Measurements from ENCODE around the gene BNIP5.

Gene BNIP5

DNA sequence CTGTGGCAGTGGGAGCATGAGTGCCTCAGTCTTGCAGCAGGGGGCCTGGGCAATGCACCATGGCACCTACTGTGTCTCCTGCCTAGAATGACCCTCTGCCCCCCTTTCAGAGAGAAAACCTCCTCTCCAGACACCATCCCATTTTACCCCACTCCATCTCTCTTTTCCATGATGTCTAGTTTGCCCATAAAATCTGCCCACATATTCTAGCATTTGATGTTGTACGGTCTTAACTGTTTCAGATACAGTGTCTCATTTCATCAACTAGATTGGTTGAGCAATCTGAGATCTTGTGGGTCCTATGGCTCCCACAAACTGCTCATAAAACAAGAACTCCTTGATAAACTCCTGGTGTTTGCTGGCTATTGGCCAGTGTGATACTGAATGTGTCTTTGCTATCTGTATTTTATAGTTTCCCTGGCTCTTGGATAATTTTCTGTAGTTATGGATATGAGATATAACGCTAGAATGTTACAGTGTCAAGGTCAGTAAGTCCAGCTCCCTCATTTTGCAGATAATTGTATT lies 58.7 kb downstream of the BNIP5 start:
- H3K27me3 ChIP-seq (ENCODE audit: control insufficient read depth, insufficient read depth, low read length): no peaks in the 10 kb centered on the region
- no peaks in the 10 kb centered on the region for H3K79me2 ChIP-seq
- no peak overlapping the region for H3K4me3 ChIP-seq (ENCODE audit: low read depth, low read length)
- no peaks in the 10 kb centered on the region for H3K4me1 ChIP-seq
- no peak overlapping the region for H2AFZ ChIP-seq
- no peaks in the 10 kb centered on the region for H3K36me3 ChIP-seq (ENCODE audit: control insufficient read depth, insufficient read depth, low read length)
- no peak overlapping the region for H3K27ac ChIP-seq
- TF ChIP-seq, protein P1, sequence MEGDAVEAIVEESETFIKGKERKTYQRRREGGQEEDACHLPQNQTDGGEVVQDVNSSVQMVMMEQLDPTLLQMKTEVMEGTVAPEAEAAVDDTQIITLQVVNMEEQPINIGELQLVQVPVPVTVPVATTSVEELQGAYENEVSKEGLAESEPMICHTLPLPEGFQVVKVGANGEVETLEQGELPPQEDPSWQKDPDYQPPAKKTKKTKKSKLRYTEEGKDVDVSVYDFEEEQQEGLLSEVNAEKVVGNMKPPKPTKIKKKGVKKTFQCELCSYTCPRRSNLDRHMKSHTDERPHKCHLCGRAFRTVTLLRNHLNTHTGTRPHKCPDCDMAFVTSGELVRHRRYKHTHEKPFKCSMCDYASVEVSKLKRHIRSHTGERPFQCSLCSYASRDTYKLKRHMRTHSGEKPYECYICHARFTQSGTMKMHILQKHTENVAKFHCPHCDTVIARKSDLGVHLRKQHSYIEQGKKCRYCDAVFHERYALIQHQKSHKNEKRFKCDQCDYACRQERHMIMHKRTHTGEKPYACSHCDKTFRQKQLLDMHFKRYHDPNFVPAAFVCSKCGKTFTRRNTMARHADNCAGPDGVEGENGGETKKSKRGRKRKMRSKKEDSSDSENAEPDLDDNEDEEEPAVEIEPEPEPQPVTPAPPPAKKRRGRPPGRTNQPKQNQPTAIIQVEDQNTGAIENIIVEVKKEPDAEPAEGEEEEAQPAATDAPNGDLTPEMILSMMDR (IDR thresholded peaks at IDR 0.05): no peak
- H3K9me3 ChIP-seq (ENCODE audit: control insufficient read depth, low read length): no peaks in the 10 kb centered on the region
- no peak overlapping the region for H3K4me2 ChIP-seq (ENCODE audit: low read length)
- no peak overlapping the region for H3K9ac ChIP-seq

DNA sequence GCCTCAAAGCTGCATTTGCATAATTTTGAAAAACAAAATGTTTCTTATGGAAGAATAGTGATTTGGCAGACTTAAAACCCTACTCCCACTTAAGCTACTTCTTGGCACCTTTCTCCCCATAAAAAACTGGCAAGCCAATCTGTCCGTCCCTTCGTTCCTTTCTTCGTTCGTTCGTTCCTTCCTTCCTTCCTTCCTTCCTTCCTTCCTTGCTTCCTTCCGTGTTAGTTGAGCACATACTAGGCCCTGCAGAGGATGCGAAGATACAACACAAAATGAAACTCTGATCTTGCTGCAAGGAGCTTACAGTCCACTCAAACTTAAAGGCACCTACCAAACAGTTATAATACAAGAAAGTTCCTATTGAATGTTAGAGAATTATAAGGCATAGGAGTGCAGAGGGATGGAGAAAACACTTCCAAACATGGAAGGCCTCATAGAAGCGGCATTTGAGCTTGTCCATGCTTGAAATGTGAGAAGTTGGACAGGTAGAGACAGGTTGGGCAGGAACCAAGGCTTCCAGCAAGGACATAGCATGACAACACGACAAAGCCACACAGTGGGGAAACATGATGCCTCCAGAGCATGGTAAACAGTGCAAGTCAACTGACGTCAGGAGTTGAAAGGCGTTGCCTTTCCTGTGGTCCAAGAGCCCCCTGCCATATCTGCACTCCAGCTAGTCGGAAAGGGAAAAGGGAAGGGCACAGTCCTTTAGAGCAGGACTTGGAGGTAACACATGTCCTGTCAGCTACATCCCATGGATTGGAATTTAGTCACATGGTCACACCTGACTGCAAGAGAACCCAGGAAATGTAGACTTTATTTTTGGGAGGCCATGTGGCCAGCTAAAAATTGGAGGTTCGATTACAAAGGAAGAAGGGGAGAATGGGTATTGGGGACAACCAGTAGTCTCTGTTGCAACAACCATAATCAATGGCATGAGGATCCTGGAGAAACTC lies 59.8 kb downstream of the BNIP5 start:
- H3K9me3 ChIP-seq (ENCODE audit: control insufficient read depth, low read length): no peaks in the 10 kb centered on the region
- no peaks in the 10 kb centered on the region for H3K4me1 ChIP-seq
- H3K4me2 ChIP-seq (ENCODE audit: low read length): no peak overlapping the region
- TF ChIP-seq, protein P1 (IDR thresholded peaks at IDR 0.05): no peak
- H3K27me3 ChIP-seq (ENCODE audit: control insufficient read depth, insufficient read depth, low read length): no peaks in the 10 kb centered on the region
- no peaks in the 10 kb centered on the region for H3K36me3 ChIP-seq (ENCODE audit: control insufficient read depth, insufficient read depth, low read length)
- H3K27ac ChIP-seq: no peak overlapping the region
- no peak overlapping the region for H3K9ac ChIP-seq
- no peaks in the 10 kb centered on the region for H3K79me2 ChIP-seq
- H3K4me3 ChIP-seq (ENCODE audit: low read depth, low read length): no peak overlapping the region
- no peak overlapping the region for H2AFZ ChIP-seq

DNA sequence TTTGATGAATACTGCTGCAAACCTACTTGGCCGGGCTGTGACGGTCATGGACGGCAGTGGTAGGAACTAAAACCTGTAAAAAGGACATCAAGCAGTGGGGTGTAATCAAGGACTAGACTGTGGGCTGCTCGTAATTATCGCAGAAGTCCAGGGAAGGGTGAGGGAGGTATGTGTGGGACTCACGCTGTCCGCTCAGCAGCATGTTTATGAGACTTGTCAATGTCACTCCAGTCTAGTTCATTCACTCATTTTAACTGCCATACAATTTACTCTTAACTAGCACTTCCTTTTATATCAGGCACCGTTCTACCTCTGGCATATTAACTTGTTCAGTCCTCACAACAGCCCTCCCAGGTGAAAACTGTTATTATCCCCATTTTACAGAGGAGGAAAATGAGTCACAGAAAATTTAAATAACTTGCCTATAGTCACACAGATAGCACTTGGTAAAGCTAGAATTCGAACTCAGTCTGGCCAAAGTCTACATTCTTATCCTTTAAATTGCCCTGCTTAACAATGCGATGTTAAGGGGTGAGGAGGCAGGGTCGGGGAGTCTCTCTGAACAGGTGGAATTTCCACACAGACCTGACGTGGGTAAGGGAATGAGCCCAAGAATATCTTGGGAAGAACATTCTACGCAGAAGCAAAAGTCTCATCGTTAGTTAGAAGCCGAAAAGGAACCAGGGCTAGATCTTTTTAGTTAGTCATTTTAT lies 62.7 kb downstream of the BNIP5 start:
- H3K4me1 ChIP-seq: no peaks in the 10 kb centered on the region
- no peak overlapping the region for H3K9ac ChIP-seq
- H3K4me2 ChIP-seq (ENCODE audit: low read length): no peak overlapping the region
- no peaks in the 10 kb centered on the region for H3K9me3 ChIP-seq (ENCODE audit: control insufficient read depth, low read length)
- H3K27ac ChIP-seq: no peak overlapping the region
- H3K36me3 ChIP-seq (ENCODE audit: control insufficient read depth, insufficient read depth, low read length): no peaks in the 10 kb centered on the region
- TF ChIP-seq, protein P1 (IDR thresholded peaks at IDR 0.05): no peak
- no peaks in the 10 kb centered on the region for H3K79me2 ChIP-seq
- H3K4me3 ChIP-seq (ENCODE audit: low read depth, low read length): no peak overlapping the region
- H3K27me3 ChIP-seq (ENCODE audit: control insufficient read depth, insufficient read depth, low read length): no peaks in the 10 kb centered on the region
- no peak overlapping the region for H2AFZ ChIP-seq

DNA sequence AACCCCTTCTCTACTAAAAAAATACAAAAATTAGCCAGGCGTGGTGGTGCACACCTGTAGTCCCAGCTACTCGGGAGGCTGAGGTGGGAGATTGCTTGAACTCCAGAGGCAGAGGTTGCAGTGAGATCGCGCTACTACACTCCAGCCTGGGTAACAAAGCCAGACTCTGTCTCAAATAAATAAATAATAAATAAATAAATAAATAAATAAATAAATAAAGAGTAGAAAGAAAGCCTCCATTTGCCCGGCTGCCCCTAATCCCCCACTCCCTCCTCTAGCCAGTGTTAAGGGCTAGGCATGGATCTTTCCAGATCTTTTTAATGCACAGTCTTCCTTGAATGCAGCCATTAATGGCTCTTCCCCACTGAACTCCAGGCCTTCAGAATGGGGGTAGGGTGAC lies 63.6 kb downstream of the BNIP5 start:
- Histone ChIP-seq H3K27me3 (ENCODE audit: control insufficient read depth, insufficient read depth, low read length) (no peaks in the 10 kb centered on the region), H3K4me2 (ENCODE audit: low read length) (no peak overlapping the region), H3K27ac (no peak overlapping the region), H3K4me3 (ENCODE audit: low read depth, low read length) (no peak overlapping the region), H3K9me3 (ENCODE audit: control insufficient read depth, low read length) (no peaks in the 10 kb centered on the region), H3K9ac (no peak overlapping the region), H2AFZ (no peak overlapping the region), H3K79me2 (no peaks in the 10 kb centered on the region), H3K4me1 (no peaks in the 10 kb centered on the region), H3K36me3 (ENCODE audit: control insufficient read depth, insufficient read depth, low read length) (no peaks in the 10 kb centered on the region)
- TF ChIP-seq, protein P1 (IDR thresholded peaks at IDR 0.05): no peak

All from parathyroid adenoma (tissue), 2 donors.